Measurements from ENCODE around the gene RASAL1.
"Not testable (repeated sequence)": the region's sequence is repeated elsewhere in the genome, so short reads cannot be mapped to it uniquely, and the experiment has no call there.

RASAL1 gene

GRCh38 chr12:113141716-113142115 is 6.2 kb upstream of the RASAL1 start:
- not testable (repeated sequence) for DNase-seq

- no peak for DNase-seq
These were observed 5.1 kb upstream of the RASAL1 start for GRCh38 chr12:113140706-113141105.

GRCh38 chr12:113138826-113139225 is 3.3 kb upstream of the RASAL1 start:
- no peak for DNase-seq

- no peak for DNase-seq
These were observed 2.6 kb upstream of the RASAL1 start for GRCh38 chr12:113137861-113138783.

- no peak for DNase-seq
These were observed 1.5 kb upstream of the RASAL1 start for GRCh38 chr12:113136990-113137511.

- peak; percentile 47 to 69 for DNase-seq
These were observed 798 bp upstream of the RASAL1 start for GRCh38 chr12:113136128-113136989.

GRCh38 chr12:113134521-113134951 is 1.0 kb downstream of the RASAL1 start:
- no peak for DNase-seq

- no peak for DNase-seq
These were observed 1.5 kb downstream of the RASAL1 start for GRCh38 chr12:113134071-113134470.

- DNase-seq = no peak
These were observed 1.9 kb downstream of the RASAL1 start for GRCh38 chr12:113133666-113134065.

GRCh38 chr12:113133036-113133435 is 2.5 kb downstream of the RASAL1 start:
- no peak for DNase-seq

GRCh38 chr12:113131556-113131955 is 4.0 kb downstream of the RASAL1 start:
- no peak for DNase-seq

- no peak for DNase-seq
These were observed 5.0 kb downstream of the RASAL1 start for GRCh38 chr12:113130457-113131135.

GRCh38 chr12:113129664-113130456 is 5.7 kb downstream of the RASAL1 start:
- DNase-seq = no peak

GRCh38 chr12:113128802-113129663 is 6.5 kb downstream of the RASAL1 start:
- DNase-seq = no peak

- DNase-seq = no peak
These were observed 7.8 kb downstream of the RASAL1 start for GRCh38 chr12:113127791-113128199.

GRCh38 chr12:113120670-113121370 is 14.7 kb downstream of the RASAL1 start:
- no peak for DNase-seq

- no peak for DNase-seq
These were observed 15.4 kb downstream of the RASAL1 start for GRCh38 chr12:113119980-113120669.

GRCh38 chr12:113118142-113118541 is 17.4 kb downstream of the RASAL1 start:
- DNase-seq = no peak

GRCh38 chr12:113117684-113118083 is 17.9 kb downstream of the RASAL1 start:
- not testable (repeated sequence) for DNase-seq

- DNase-seq = no peak
These were observed 18.7 kb downstream of the RASAL1 start for GRCh38 chr12:113116875-113117274.

All from stimulated activated CD4-positive, alpha-beta T cell treated with anti-CD3 and anti-CD28 coated beads, Interleukin-4, amount 100 ng/mL, for 4 hours (primary cell).